ENCODE measurements around the gene NRXN3. TPM values are rescaled to one million over a fixed set of nuclear protein-coding genes. Genes with fewer than 3 reads are reported as not detected.

The NRXN3 gene
- polyA plus RNA-seq, 1 donor from 2014 or later, result 110 TPM

- H3K79me2 ChIP-seq (replicated peaks; ENCODE audit: insufficient read depth, low read length), result peaks cover 9% of the 10 kb centered on the region
- H3F3A ChIP-seq (ENCODE audit: insufficient read depth, low read length, poor library complexity, severe bottlenecking), result no peaks in the 10 kb centered on the region
- no peaks in the 10 kb centered on the region for H3K36me3 ChIP-seq (ENCODE audit: insufficient read depth, low read length)
- H3K9ac ChIP-seq (ENCODE audit: low read length), result no peak overlapping the region
- H4K20me1 ChIP-seq (ENCODE audit: insufficient read depth), result no peaks in the 10 kb centered on the region
- no peaks in the 10 kb centered on the region for H3K9me2 ChIP-seq (ENCODE audit: insufficient read depth, low read length)
- no peak overlapping the region for H2AFZ ChIP-seq (ENCODE audit: low read depth, low read length)
- H3K4me3 ChIP-seq (ENCODE audit: low read length), result no peak overlapping the region
- no peaks in the 10 kb centered on the region for H3K9me3 ChIP-seq (ENCODE audit: low read length)
- H3K27me3 ChIP-seq (ENCODE audit: insufficient read depth, low read depth, low read length), result no peaks in the 10 kb centered on the region
- no peak overlapping the region for H3K27ac ChIP-seq (ENCODE audit: low read length)
- TF ChIP-seq MXI1 (conservative IDR thresholded peaks at IDR 0.05; ENCODE audit: poor library complexity, severe bottlenecking) (no peak), TAF1 (IDR thresholded peaks at IDR 0.05; ENCODE audit: low read depth) (no peak), EP300 (conservative IDR thresholded peaks at IDR 0.05; ENCODE audit: poor library complexity, severe bottlenecking) (no peak), RAD21 (conservative IDR thresholded peaks at IDR 0.05) (no peak), EZH2 (IDR thresholded peaks at IDR 0.05; ENCODE audit: borderline replicate concordance, insufficient read depth, low read length, poor library complexity, severe bottlenecking) (no peak), SMC3 (conservative IDR thresholded peaks at IDR 0.05; ENCODE audit: poor library complexity) (no peak), POLR2AphosphoS5 (IDR thresholded peaks at IDR 0.05) (no peak)
- TF ChIP-seq, protein P1, sequence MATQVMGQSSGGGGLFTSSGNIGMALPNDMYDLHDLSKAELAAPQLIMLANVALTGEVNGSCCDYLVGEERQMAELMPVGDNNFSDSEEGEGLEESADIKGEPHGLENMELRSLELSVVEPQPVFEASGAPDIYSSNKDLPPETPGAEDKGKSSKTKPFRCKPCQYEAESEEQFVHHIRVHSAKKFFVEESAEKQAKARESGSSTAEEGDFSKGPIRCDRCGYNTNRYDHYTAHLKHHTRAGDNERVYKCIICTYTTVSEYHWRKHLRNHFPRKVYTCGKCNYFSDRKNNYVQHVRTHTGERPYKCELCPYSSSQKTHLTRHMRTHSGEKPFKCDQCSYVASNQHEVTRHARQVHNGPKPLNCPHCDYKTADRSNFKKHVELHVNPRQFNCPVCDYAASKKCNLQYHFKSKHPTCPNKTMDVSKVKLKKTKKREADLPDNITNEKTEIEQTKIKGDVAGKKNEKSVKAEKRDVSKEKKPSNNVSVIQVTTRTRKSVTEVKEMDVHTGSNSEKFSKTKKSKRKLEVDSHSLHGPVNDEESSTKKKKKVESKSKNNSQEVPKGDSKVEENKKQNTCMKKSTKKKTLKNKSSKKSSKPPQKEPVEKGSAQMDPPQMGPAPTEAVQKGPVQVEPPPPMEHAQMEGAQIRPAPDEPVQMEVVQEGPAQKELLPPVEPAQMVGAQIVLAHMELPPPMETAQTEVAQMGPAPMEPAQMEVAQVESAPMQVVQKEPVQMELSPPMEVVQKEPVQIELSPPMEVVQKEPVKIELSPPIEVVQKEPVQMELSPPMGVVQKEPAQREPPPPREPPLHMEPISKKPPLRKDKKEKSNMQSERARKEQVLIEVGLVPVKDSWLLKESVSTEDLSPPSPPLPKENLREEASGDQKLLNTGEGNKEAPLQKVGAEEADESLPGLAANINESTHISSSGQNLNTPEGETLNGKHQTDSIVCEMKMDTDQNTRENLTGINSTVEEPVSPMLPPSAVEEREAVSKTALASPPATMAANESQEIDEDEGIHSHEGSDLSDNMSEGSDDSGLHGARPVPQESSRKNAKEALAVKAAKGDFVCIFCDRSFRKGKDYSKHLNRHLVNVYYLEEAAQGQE (IDR thresholded peaks at IDR 0.05; ENCODE audit: borderline replicate concordance), result no peak
- TF ChIP-seq, protein P2, sequence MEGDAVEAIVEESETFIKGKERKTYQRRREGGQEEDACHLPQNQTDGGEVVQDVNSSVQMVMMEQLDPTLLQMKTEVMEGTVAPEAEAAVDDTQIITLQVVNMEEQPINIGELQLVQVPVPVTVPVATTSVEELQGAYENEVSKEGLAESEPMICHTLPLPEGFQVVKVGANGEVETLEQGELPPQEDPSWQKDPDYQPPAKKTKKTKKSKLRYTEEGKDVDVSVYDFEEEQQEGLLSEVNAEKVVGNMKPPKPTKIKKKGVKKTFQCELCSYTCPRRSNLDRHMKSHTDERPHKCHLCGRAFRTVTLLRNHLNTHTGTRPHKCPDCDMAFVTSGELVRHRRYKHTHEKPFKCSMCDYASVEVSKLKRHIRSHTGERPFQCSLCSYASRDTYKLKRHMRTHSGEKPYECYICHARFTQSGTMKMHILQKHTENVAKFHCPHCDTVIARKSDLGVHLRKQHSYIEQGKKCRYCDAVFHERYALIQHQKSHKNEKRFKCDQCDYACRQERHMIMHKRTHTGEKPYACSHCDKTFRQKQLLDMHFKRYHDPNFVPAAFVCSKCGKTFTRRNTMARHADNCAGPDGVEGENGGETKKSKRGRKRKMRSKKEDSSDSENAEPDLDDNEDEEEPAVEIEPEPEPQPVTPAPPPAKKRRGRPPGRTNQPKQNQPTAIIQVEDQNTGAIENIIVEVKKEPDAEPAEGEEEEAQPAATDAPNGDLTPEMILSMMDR (IDR thresholded peaks at IDR 0.05; ENCODE audit: poor library complexity, severe bottlenecking), result no peak
- no peak overlapping the region for H3K4me2 ChIP-seq (ENCODE audit: low read length)
Measured at GRCh38 chr14:79530555-79530954, 1360.4 kb downstream of the NRXN3 start.

GRCh38 chr14:79534703-79535353 is 1364.7 kb downstream of the NRXN3 start:
- Histone ChIP-seq H3K9ac (ENCODE audit: low read length) (no peak overlapping the region), H3K4me3 (ENCODE audit: low read length) (no peak overlapping the region), H3K36me3 (ENCODE audit: insufficient read depth, low read length) (no peaks in the 10 kb centered on the region), H3K9me3 (ENCODE audit: low read length) (no peaks in the 10 kb centered on the region), H3F3A (ENCODE audit: insufficient read depth, low read length, poor library complexity, severe bottlenecking) (no peaks in the 10 kb centered on the region), H3K9me2 (ENCODE audit: insufficient read depth, low read length) (no peaks in the 10 kb centered on the region), H3K27ac (ENCODE audit: low read length) (no peak overlapping the region), H3K27me3 (ENCODE audit: insufficient read depth, low read depth, low read length) (no peaks in the 10 kb centered on the region), H3K79me2 (replicated peaks; ENCODE audit: insufficient read depth, low read length) (peaks cover 9% of the 10 kb centered on the region), H2AFZ (ENCODE audit: low read depth, low read length) (no peak overlapping the region), H3K4me2 (ENCODE audit: low read length) (no peak overlapping the region), H4K20me1 (ENCODE audit: insufficient read depth) (no peaks in the 10 kb centered on the region)
- TF ChIP-seq, protein P2 (IDR thresholded peaks at IDR 0.05; ENCODE audit: poor library complexity, severe bottlenecking), result no peak
- TF ChIP-seq EP300 (conservative IDR thresholded peaks at IDR 0.05; ENCODE audit: poor library complexity, severe bottlenecking) (no peak), TAF1 (IDR thresholded peaks at IDR 0.05; ENCODE audit: low read depth) (no peak), EZH2 (IDR thresholded peaks at IDR 0.05; ENCODE audit: borderline replicate concordance, insufficient read depth, low read length, poor library complexity, severe bottlenecking) (no peak), RAD21 (conservative IDR thresholded peaks at IDR 0.05) (no peak), SMC3 (conservative IDR thresholded peaks at IDR 0.05; ENCODE audit: poor library complexity) (no peak), POLR2AphosphoS5 (IDR thresholded peaks at IDR 0.05) (no peak), MXI1 (conservative IDR thresholded peaks at IDR 0.05; ENCODE audit: poor library complexity, severe bottlenecking) (no peak)
- TF ChIP-seq, protein P1 (IDR thresholded peaks at IDR 0.05; ENCODE audit: borderline replicate concordance), result no peak
